Measurements from ENCODE around the gene ATOH7.

Gene ATOH7

DNA sequence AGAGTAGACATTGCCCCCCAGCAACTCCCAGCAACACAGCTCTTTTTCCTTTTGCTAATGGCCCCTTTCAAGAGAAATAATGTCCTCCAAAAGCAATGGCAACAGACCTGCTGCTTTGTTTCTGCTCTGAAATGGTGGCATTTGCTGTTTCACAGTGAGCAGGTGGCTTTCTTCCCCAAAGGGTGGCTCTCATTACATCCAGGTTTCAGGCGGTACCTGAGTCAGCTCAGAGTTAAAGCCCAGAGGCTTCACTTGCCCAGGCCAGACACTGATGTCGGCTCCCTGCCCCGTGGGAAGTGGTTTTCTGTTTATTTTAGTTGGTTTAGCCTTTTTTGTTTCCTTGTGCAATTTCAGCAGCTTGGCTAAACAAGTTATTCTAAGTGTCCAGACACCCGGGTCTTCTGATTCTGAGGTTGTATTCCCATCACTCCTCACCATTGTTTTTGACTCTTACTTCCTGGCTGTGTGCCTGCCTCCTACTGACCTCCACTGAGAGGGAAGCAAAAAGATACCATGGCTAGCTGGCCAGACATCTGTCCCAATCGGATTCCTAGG is 7.8 kb upstream of the ATOH7 start:
- TF ChIP-seq, protein P1, sequence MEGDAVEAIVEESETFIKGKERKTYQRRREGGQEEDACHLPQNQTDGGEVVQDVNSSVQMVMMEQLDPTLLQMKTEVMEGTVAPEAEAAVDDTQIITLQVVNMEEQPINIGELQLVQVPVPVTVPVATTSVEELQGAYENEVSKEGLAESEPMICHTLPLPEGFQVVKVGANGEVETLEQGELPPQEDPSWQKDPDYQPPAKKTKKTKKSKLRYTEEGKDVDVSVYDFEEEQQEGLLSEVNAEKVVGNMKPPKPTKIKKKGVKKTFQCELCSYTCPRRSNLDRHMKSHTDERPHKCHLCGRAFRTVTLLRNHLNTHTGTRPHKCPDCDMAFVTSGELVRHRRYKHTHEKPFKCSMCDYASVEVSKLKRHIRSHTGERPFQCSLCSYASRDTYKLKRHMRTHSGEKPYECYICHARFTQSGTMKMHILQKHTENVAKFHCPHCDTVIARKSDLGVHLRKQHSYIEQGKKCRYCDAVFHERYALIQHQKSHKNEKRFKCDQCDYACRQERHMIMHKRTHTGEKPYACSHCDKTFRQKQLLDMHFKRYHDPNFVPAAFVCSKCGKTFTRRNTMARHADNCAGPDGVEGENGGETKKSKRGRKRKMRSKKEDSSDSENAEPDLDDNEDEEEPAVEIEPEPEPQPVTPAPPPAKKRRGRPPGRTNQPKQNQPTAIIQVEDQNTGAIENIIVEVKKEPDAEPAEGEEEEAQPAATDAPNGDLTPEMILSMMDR (IDR thresholded peaks at IDR 0.05): no peak
- H3K27me3 ChIP-seq: no peaks in the 10 kb centered on the region

DNA sequence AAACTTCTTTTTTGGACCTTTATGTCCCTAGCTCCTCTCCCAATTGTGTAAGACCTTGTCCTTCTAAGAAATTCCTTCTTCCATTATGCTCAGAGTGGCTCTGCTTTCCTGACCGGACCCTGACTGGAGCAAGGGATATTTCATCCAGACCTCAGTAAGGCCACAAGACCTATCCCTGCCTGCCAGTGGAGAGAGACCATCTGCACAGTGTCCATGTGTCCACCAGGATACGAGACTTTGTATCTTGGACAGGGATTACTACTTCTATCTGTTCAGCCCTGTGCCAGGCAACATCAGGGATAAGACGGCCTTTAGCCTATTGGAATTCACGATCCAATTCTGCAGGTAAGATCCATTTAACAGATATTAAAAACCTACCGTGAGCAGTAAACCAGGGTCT is 7.2 kb upstream of the ATOH7 start:
- H3K4me1 ChIP-seq: no peaks in the 10 kb centered on the region
- intact Hi-C loops (cut with DNase I; ENCODE audit: low total_unique reads): no loop called here
- no peaks in the 10 kb centered on the region for H3K9me3 ChIP-seq

More for the DNA sequence above, 7.8 kb upstream of the ATOH7 start:
- H3K4me1 ChIP-seq: no peaks in the 10 kb centered on the region
- no peak for DNase-seq
- no peaks in the 10 kb centered on the region for H3K9me3 ChIP-seq
- H3K36me3 ChIP-seq: no peaks in the 10 kb centered on the region
- no peak overlapping the region for H3K27ac ChIP-seq
- no peak overlapping the region for H3K4me3 ChIP-seq
- intact Hi-C loops (cut with DNase I; ENCODE audit: low total_unique reads): no loop called here

DNA sequence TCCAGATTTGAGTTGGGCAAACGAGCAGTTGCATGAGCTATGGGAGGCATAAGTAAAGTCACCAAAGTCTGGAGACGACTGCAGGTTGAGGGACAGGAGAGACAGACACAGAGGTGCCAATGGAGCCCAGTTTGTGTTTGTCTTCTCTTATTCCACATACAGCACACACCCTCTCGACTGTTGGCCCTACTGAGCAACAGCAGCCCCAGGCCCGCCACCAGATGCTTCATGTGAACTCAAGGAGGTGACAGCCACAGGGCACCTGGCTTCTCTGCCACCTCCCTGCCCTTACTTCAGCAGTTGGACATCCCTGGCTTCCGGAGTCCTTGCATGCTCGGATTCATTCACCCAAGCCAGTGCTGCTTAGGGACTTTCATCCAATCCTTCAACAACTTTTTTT is 6.5 kb upstream of the ATOH7 start:
- intact Hi-C loops (cut with DNase I; ENCODE audit: low total_unique reads): no loop called here
- no peaks in the 10 kb centered on the region for H3K36me3 ChIP-seq
- DNase-seq: no peak
- H3K27ac ChIP-seq: no peak overlapping the region
- no peaks in the 10 kb centered on the region for H3K4me1 ChIP-seq
- no peaks in the 10 kb centered on the region for H3K9me3 ChIP-seq
- TF ChIP-seq, protein P1 (IDR thresholded peaks at IDR 0.05): no peak
- H3K27me3 ChIP-seq: no peaks in the 10 kb centered on the region
- no peak overlapping the region for H3K4me3 ChIP-seq

More for the DNA sequence above, 7.2 kb upstream of the ATOH7 start:
- H3K4me3 ChIP-seq: no peak overlapping the region
- TF ChIP-seq, protein P1 (IDR thresholded peaks at IDR 0.05): no peak
- H3K27ac ChIP-seq: no peak overlapping the region
- no peaks in the 10 kb centered on the region for H3K27me3 ChIP-seq
- DNase-seq: no peak
- H3K36me3 ChIP-seq: no peaks in the 10 kb centered on the region

DNA sequence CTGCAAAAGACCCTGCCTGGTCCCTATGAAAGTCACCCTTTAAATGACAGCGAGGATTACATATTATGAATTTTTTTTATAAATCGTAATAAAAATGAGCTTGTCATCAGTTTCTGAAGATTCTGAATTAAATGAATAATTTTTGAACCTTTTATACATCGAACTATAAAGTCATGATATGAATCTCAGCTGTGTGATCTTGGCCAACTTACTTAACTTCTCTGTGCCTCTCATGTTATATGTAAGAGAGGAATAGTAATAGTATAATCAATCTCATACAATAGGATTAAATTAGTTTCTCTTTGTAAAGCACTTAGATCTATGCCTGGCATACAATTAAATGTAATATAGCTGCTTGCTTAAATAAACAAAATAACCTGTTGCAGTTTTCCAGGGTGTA is 5.3 kb upstream of the ATOH7 start:
- no peak overlapping the region for H3K27ac ChIP-seq
- no peak overlapping the region for H3K4me3 ChIP-seq
- no peaks in the 10 kb centered on the region for H3K27me3 ChIP-seq
- no peak for DNase-seq
- H3K9me3 ChIP-seq: no peaks in the 10 kb centered on the region
- no peaks in the 10 kb centered on the region for H3K36me3 ChIP-seq
- intact Hi-C loops (cut with DNase I; ENCODE audit: low total_unique reads): no loop called here
- TF ChIP-seq, protein P1 (IDR thresholded peaks at IDR 0.05): no peak
- peaks cover 0 to under 1% (median 0%) of the 10 kb centered on the region in 4 donors for H3K4me1 ChIP-seq

DNA sequence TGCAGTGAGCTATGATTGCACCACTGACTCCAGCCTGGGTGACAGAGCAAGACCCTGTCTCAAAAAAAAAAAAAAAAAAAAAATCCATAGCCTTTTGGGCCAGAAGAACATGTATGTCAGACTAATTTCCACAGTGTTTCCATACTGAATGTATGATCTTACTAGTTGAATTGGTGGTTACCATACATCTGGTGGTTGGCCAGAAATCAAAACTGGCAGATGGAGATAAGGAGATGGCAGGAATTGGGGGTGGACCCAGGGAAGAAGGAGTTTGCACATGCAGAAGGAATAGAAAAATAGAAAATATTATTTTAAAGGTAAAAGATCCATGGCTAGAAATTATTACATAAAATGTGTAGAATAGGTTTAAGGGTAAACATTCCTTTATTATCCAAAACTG is 3.7 kb upstream of the ATOH7 start:
- Histone ChIP-seq H3K27ac (no peak overlapping the region), H3K36me3 (no peaks in the 10 kb centered on the region), H3K4me1 (peaks cover 0 to 12% (median 5%) of the 10 kb centered on the region in 4 donors), H3K4me3 (no peak overlapping the region), H3K27me3 (no peaks in the 10 kb centered on the region), H3K9me3 (no peaks in the 10 kb centered on the region)
- intact Hi-C loops (cut with DNase I; ENCODE audit: low total_unique reads): no loop called here
- TF ChIP-seq, protein P1 (IDR thresholded peaks at IDR 0.05): no peak
- no peak for DNase-seq

DNA sequence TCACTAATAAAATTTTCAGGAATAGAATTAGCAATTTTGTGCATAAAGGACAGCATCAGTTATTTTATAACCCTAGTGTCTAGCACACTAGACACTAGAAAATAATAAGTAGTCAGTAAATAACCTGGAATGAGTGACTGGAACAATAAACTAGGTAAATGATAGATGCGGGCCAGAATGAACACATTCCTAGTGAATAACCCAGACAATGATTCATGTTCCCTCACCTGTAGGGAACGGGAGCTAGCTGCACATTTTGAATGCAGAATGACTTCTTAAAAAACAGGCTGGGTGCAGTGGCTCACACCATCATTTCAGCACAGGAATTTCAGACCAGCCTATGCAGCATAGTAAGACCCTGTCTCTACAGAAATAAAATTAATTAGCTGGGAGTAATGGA is 3.2 kb upstream of the ATOH7 start:
- H3K9me3 ChIP-seq: no peaks in the 10 kb centered on the region

More for the DNA sequence above, 3.2 kb upstream of the ATOH7 start:
- intact Hi-C loops (cut with DNase I; ENCODE audit: low total_unique reads): no loop called here
- TF ChIP-seq, protein P1 (IDR thresholded peaks at IDR 0.05): no peak
- H3K36me3 ChIP-seq: no peaks in the 10 kb centered on the region
- no peaks in the 10 kb centered on the region for H3K27me3 ChIP-seq
- peaks cover 0 to 12% (median 5%) of the 10 kb centered on the region in 4 donors for H3K4me1 ChIP-seq
- no peak for DNase-seq
- no peak overlapping the region for H3K27ac ChIP-seq
- no peak overlapping the region for H3K4me3 ChIP-seq
